HG03103 (cell line): ENCODE measurements around the gene ATP11A.

Source experiments
- ATAC-seq: cut with Tn5 transposase; IDR thresholded peaks from one replicate; pipeline ENCODE4 v1.9.1; 2021; ENCODE audit warnings: low read depth; ENCODE audit not compliant: unreplicated experiment

The ATP11A gene

DNA sequence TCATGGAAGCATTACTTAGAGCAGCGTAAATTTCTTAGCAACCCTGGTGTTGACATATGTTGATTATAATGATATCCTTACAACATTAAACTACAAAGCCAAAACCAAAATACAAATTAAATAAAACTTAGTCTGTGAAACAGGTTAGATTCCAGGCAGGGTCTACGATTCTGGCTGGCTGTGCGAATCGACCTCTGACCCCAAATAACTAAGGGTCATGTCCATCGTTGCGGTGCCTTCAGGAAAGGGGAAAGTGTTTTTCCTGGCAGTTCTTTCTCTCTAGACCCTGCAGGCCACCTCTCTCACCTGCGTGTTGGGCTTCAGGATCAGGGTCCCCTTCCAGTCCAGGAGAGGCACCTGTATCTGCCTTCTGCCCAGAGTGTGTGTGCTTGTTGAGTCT lies 66.2 kb downstream of the ATP11A start:
- no peak for ATAC-seq

DNA sequence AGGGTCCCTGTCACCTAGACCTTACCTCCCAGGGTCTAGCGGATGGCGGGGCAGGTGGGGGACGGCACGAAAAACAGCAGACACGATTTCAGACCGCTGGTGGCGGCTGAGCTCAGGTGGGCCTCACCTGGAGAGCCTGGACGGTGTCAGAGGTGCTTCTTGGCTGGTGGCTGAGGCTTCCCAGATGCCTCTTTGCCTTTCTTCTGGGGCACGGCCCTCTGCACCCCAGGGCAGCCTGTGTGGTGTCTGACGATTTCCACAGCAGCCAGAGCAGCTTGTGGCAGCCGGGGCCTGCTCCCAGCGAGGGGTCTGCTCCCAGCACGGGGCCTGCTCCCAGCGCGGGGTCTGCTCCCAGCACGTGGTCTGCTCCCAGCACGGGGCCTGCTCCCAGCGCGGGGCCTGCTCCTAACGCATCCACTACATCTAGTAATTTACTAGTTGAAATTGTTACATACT lies 66.7 kb downstream of the ATP11A start:
- ATAC-seq, result no peak

DNA sequence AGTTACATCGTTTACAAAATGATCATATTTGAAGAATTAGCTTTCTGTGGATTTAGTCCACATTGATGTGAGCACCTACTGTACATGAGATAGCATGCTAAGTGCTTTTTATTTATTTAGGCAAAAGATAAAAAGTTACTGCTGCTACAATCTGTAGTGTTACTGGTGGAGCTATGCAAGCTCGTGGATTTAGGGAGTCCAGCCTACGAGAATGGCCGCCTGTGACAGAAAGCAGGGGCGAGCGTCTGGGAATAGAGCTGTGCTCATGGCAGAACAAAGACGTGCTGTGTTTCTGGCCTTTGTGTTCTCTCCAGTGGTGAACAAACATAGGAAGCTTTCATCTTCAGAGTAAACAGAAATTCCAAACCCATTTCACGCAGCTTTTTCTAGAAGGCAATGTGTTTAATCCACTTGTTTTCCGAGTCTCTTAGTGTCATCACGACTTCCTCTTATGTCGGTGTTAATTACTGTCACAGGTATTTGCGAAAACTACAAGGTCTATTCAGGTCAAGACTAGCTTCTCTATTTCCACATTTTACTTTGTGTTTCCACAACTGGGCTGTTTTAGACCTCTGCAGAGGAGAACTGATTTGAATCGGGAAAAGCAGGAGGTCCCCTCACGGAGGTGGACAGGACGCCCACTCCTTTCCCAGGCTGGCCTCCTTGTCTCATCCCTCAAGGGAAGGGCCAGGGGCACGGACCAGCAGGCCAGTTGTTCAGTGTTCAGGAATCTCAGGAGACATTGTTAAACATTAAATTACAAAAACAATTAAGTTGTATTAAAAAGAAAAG lies 67.3 kb downstream of the ATP11A start:
- no peak for ATAC-seq

DNA sequence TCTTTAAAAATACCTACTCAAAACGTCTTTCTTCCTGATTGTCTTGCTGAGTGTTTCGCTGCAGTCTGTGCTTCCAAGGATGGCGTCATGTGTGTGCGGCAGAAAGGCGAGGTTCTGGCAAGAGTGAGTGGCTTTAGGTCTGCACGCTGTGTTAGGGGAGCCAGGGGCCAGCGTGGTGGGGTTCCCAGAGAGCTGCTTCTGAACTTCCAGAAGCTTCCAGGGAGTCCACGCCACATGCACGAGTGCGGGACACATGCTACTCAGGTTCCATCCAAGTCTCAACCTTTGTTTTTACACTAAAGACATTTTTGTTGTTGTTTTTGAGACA lies 67.9 kb downstream of the ATP11A start:
- no peak for ATAC-seq

DNA sequence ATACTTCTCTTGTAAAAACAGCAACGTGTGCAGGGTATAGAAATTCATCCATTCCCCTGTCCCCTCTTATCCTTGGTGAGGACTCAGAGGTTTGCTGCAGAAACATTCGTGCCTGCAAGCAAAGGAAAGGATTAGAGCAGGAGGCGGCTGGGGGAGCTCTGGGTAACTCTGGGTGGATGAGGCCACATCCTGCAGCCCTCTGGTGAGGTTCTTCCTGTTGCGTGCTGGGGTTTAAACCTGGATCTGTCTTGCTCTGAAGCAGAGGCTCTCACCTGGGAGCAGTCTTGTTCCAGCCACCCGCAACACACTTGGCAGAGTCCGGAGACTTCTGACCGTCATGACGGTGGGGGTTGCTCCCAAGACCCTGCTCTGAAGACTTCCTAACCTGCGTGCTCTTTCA lies 69.2 kb downstream of the ATP11A start:
- no peak for ATAC-seq

DNA sequence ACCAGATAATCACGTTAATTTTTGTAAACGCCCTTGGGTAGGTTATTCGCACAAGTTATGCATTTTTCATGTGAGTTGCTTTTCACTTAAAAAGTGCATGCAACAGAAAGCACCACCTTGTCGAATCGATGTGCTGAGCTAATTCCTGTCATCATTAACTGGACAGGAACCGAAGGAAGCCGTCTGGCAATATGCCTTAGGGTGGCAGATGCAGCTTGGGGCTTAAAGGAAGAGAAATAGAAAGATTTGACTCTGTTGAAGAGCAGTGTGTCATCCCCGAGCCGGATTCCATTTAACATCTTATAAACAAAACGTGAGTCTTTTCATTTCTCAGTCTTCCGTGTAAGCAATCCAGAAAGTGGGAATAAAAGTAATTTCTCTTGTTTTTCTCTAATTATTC lies 70.0 kb downstream of the ATP11A start:
- no peak for ATAC-seq

DNA sequence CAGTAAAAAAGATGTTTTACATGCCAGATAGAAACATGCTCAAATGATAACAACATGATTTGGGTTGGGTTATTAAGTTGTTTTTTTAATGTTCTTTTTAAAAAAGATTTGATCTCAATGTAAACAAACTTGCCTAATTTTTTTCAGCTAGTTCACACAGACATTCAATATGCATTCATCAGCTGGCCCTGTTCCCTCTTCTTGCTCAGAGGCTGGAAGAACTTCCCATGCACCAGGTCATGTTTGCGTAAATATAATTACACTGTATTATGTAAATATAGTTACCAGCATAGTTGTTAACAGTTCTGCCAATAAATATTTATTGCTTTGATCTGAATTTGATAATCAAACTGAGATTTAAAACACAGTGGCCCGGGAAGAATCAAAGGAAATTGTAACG lies 70.6 kb downstream of the ATP11A start:
- no peak for ATAC-seq

DNA sequence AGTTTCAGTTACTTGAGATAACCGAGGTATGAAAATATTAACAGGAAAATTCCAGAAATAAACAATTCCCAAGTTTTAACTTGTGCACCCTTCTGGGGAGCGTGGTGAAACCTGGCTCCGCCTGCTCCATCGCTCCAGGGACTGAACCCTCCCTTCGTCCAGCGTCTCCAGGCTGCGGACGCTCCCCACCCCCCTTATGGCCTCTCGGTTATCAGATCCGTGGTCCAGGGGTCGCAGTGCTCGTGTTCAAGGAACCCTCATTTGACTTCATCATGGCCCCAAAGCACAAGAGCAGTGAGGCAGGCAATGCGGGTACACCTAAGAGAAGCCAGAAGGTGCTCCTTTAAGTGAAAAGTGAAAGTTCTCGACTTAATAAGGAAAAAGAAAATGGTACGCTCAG lies 71.1 kb downstream of the ATP11A start:
- ATAC-seq, result no peak

DNA sequence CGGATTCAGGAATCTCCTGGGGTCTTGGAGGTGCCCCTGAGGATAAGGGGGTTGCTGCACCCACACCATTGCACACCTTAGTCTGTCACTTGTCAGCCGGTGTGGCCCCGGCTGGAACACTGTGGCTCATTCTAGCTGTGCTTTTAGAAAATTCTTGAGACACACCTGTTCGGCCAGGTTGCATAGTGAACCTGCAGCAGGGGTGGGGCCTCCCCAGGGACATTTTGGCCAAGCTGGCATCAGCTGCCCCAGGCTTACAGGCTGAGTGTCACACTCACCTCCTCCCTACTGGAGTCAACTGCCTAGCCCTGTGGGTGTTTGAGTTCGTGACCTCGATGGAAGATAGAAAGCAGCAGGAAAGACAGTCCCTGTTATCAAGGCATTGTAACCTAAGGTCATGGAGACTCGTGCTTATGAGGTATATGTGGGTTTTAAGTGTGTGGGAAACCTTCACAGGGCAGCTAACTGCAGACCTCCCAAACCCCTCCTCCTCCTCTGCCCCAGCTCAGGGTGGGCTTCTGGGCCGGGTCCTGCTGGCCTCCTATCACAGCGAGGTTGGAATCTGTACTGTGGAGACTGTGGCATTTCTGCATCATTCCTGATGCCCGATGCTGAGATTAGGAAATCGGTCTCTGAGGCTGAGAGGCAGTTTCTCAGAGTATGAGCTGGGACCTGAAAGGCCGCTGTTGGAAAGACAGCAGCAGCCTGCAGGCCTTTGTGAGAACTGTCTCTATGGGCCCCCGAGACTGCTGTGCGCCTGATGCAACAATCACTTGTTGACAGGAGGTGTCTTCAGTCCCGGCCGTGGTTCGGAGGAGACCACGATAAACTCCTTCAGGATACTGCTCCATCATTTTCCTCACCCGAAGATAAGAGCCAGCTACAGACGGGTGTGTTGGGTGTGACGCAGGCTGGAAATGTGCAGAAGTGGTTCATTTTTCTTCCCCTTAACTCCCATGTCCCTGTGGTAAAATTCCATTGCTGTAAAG lies 72.2 kb downstream of the ATP11A start:
- no peak for ATAC-seq

DNA sequence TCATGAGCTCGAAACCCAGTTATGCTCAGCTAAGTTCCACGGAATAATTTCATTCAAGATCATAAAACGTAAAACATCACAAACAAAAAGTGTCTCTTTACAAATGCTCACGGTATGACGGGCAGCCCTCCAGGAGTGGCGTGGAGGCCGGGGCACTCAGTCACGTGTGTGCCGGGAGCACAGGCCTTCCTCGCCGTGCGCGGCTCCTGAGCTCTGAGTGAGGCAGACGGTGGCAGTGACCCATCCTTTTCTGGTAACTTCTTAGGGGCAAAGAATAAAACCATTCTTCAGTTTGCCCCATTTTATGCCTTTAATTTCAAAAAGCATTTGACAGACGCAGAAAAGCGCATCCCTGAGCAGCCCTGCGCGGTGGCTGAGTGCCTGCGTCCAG lies 72.8 kb downstream of the ATP11A start:
- no peak for ATAC-seq

DNA sequence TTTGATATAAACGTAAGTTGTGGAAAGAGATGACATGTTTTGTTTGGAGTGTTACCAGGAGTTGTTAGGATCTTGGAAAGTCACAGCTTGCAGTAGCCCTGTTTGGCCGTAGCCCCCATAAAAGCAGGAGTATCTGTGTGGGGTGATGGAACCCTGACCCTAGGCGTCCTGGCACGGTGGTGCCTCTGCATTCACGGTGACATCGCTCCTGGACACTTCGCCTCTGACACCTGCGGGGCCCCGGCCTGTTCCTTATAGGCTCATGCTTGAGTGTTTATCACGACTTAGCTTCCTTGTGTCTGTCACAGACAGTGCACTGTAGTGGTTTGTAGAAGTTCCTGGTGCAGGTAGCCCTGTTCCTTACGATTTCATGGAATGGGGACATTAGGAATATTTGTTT lies 74.2 kb downstream of the ATP11A start:
- ATAC-seq, result no peak

DNA sequence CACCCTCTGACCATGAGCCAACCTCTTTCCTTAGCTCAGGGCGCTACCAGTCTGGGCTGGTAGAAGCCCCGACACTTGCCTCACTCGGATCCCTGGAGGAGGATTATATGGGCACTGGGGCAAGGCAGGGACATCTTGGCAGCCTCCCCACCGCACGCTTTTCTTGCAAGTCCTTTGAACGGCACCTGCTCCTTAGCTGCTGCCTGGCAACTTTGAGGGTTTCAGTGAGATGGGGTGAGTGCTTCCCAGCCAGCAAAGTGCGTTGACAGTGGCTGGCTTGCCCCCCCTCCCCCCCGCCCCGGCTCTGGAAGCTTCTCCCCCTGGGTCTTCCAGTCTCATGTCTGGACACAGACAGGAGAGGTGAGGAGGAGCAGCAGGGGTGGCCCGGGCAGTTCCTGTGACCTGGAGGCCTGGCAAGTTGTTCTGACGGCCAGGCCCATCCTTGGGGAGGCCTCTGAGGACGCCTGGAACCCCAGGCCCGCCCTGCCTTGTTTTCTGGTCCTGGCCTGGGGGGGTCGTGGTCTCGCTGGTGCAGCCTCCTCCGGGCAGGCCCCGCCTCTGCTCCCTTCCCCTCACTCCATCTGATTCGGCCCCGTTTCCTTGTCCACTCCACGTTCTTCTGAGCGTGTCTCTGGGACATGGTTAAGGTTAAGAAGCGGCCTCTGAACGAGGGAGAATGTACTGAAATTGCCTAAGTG lies 75.2 kb downstream of the ATP11A start:
- no peak for ATAC-seq

DNA sequence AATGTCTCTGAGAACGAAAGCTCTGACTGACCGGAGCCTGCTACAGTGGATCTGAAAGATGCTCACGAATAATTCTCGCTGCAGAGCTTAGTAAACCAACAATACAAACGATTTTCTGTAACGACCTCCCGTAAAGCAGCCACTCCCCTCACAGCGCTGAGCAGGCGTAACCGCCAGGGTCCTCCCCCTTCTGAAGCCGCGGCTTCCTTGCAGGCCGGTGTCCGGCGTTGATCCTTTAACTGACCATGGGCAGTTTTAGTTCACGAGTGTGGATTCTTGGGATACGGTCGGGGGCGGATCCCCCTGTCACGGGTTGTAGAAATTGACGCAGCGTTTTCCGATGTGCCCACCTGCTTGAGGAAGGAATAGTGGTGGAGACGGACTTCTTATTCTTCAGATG lies 75.9 kb downstream of the ATP11A start:
- no peak for ATAC-seq

DNA sequence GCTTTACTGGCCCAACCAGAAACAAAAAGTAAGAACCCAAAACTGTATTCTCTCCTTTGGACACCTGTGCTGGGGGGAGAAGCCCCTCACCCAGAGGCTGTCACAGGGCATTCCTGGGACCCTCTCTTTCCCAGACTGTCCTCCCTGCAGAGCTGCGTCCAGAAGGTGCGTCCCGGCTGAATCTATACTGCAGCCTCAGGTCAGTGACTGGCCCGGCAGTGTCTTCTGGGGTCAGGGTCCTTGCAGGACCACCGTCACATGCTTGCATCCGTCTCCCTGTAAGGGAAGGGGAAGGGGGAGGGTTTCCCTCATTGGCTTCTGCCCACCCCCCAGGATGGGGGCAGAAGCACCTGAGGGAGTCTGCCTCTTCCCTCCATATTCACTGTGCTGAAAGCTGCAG lies 76.5 kb downstream of the ATP11A start:
- no peak for ATAC-seq

DNA sequence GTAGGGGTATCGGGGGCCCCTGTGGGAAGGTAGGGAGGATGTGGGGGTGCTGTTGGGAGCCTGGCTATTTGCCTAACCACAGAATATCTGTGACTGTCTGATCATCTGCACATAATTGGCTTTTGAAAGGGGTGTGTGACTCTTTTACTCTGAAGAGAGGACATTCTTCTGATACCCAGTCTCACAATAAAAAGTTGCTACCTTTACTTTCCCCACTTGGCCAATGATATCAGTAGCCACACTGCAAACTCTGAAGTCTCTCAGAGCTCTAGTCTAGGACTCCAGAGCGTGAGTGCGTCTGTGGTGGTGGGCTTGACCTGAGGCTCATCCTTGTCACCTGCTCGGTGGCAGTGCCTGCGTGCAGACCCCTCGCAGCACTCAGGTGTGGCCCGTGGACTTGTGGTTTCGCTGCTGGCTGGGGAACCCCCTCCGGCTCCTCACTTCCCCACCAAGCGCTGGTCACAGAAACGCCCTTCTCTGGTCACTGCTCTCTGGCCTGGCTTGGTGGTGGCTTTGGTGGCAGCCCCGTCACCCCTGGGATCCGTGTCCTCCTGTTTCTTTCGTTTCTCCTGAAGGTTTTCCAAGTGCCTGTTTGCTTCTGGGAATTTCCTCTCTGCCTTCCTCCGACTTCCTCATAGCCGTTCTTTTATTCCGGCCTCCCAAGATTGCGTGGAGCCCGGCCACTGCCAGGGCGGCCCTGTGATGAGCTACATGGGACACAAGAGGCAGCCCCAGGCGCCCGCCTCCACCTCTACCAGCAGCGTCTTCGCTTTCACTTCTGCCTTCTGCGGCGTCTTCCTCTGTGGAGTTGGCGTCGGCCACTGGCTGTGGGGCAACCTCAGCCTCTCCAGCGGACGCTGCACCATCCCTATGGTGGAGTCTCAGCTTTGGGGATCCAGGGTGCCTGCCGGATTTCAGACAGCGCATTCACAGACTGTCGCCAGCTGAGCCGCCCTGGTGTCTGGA lies 78.0 kb downstream of the ATP11A start:
- ATAC-seq, result peak; percentile 85

DNA sequence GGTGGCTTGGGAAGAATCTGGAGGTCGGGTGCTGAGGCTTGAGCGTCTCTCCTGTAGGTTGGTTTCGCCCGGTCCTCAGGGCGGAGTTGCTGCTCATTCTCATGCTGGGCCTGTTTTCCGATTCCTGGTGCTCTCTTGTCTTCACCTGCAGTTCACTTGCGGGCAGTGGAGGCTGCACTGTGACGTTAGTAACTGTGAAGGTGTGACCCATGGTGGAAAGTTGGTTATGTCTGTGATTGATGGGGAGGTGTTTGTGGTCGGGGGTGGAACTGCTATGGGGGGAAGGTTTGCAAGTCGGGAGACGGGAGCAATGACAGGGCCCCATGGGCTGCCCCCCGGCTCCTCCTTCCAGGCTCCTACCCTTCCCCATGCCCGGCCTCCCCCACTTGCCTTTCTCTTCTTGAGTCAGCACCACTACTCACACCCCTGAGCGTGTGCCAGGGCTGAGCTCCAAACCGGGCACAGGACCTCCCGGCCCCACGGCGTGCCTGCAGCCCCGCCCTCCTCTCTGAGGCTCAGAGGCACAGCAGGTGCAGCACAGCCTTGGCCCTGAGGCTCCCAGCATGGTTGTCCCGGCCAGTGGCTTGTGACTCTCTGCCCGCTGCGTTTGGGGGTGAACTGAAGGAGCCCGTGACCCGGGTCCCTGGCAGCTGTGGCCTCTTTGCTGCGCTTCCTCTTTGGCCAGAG lies 79.1 kb downstream of the ATP11A start:
- ATAC-seq, result no peak

DNA sequence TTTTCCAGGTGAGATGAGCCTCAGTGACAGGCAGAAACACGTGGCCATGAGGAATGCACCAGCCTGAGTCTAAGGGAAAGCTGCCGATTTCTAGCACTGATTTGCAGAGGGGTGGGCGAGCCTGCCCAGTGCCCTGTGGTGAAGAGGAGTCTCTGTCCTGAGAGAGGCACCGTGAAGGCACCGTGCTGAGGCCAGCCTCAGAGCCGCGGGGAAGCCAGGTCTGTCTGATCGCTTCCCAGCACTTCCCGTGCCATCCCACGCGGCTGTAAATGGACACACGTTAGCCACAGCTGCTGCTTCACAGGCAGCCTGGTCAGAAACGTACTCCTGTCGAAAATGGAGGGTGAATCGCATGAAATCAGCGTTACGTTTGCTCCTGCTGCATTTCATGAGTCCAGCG lies 79.8 kb downstream of the ATP11A start:
- no peak for ATAC-seq

DNA sequence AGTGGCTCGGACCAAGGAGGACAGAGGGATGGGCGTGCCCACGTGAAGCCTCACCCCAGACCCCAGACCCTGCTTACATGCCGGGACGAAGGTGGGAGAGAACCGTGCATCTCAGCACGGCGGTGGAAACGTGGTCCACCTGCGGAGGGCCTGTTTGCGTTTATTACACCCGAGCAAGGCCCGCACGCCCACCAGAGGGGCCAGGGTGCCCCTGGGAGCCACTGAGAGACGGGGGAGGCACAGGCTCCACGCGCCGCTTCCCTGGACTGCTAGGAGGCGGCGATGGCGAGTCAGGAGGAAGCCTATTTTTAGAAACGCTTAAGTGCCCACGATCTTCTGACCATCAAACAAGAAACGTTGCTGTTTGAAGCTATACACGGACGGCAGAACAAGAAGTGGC lies 80.7 kb downstream of the ATP11A start:
- ATAC-seq, result no peak

DNA sequence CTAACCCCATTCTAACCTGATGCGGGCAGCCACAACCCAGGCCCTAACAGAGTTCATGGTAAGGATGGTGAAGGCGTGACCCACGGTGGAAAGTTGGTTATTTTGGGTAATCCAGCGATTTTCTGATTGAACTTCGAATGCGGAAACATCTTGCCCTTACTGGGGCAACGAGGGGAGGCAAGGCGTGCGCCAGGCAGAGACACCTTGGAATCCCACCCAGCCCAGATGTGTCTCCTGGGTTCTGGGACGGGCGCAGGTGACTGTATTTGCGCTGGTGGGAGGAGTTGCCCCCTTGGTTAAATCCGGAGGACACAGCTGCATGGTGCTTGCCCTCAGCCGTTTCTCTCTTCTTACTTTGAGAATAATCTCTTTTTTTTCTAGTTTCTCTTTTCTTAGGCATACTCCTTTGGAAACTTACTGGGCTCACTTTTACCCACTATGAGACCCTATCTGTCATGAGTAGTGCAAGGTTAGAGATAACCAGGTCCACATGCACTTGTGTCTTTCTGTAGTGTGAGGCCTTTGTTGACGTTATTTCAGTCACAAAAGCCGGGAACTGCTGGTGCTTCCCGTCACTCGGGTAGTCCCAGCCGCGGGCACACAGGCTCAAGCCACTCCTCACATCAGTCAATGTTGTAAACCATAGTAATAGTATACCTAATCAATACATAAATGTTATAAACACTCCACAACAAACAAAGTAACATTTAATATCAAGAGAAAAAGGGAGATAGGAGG lies 81.5 kb downstream of the ATP11A start:
- no peak for ATAC-seq
